ENCODE results near the gene HTR6. TPM values are rescaled to one million over a fixed set of nuclear protein-coding genes. Genes with fewer than 3 reads are reported as not detected.

HTR6 gene
- polyA plus RNA-seq, 1 donor: not detected

GRCh38 chr1:19656780-19657466 lies 7.8 kb upstream of the HTR6 start:
- DNase-seq (ENCODE audit: low read depth): no peak

GRCh38 chr1:19657511-19657910 lies 7.2 kb upstream of the HTR6 start:
- no peak for DNase-seq (ENCODE audit: low read depth)

GRCh38 chr1:19658186-19658585 lies 6.5 kb upstream of the HTR6 start:
- DNase-seq (ENCODE audit: low read depth): no peak

GRCh38 chr1:19661721-19662228 lies 2.9 kb upstream of the HTR6 start:
- no peak for DNase-seq (ENCODE audit: low read depth)

GRCh38 chr1:19662313-19662712 lies 2.4 kb upstream of the HTR6 start:
- DNase-seq (ENCODE audit: low read depth): no peak

GRCh38 chr1:19665186-19665495 lies 466 bp downstream of the HTR6 start:
- DNase-seq (ENCODE audit: low read depth): no peak

- no peak for DNase-seq (ENCODE audit: low read depth)
Observed at GRCh38 chr1:19665496-19666465, 1.1 kb downstream of the HTR6 start.

GRCh38 chr1:19668888-19669287 lies 4.2 kb downstream of the HTR6 start:
- DNase-seq (ENCODE audit: low read depth): no peak

- DNase-seq (ENCODE audit: low read depth): no peak
Observed at GRCh38 chr1:19670787-19671186, 6.1 kb downstream of the HTR6 start.

- no peak for DNase-seq (ENCODE audit: low read depth)
Observed at GRCh38 chr1:19672237-19672636, 7.6 kb downstream of the HTR6 start.

GRCh38 chr1:19675797-19676196 lies 11.1 kb downstream of the HTR6 start:
- DNase-seq (ENCODE audit: low read depth): no peak

GRCh38 chr1:19676438-19676922 lies 11.8 kb downstream of the HTR6 start:
- peak; percentile 45 for DNase-seq (ENCODE audit: low read depth)

GRCh38 chr1:19678493-19678892 lies 13.8 kb downstream of the HTR6 start:
- DNase-seq (ENCODE audit: low read depth): no peak

GRCh38 chr1:19678931-19679453 lies 14.3 kb downstream of the HTR6 start:
- no peak for DNase-seq (ENCODE audit: low read depth)

- DNase-seq (ENCODE audit: low read depth): no peak
Observed at GRCh38 chr1:19679691-19680090, 15.0 kb downstream of the HTR6 start.

GRCh38 chr1:19680644-19681043 lies 16.0 kb downstream of the HTR6 start:
- no peak for DNase-seq (ENCODE audit: low read depth)

GRCh38 chr1:19682257-19682656 lies 17.6 kb downstream of the HTR6 start:
- DNase-seq (ENCODE audit: low read depth): no peak

- no peak for DNase-seq (ENCODE audit: low read depth)
Observed at GRCh38 chr1:19682901-19683300, 18.2 kb downstream of the HTR6 start.

- no peak for DNase-seq (ENCODE audit: low read depth)
Observed at GRCh38 chr1:19683351-19683750, 18.7 kb downstream of the HTR6 start.

- no peak for DNase-seq (ENCODE audit: low read depth)
Observed at GRCh38 chr1:19684677-19685076, 20.0 kb downstream of the HTR6 start.

GRCh38 chr1:19685994-19686393 lies 21.3 kb downstream of the HTR6 start:
- DNase-seq (ENCODE audit: low read depth): no peak

GRCh38 chr1:19687414-19687813 lies 22.7 kb downstream of the HTR6 start:
- no peak for DNase-seq (ENCODE audit: low read depth)
